Muscle of arm (tissue), 12 donors: ENCODE measurements around the gene CTBP2. TPM values are rescaled to one million over a fixed set of nuclear protein-coding genes. Genes with fewer than 3 reads are reported as not detected.
"Not testable (repeated sequence)": the region's sequence is repeated elsewhere in the genome, so short reads cannot be mapped to it uniquely, and the experiment has no call there.

Source experiments
- DNase-seq: peaks from one replicate; pipeline ENCODE4 v3.0.0-alpha.2; 2013
- polyA plus RNA-seq, 12 donors: library from polyadenylated mRNA; unstranded; fragments of 120-200 nt; gene quantifications; one replicate each; pipeline ENCODE4 v1.2.1, GENCODE V29; 2013; ENCODE audit not compliant: insufficient read length in 12 of 12

The CTBP2 gene
- polyA plus RNA-seq, 12 donors: 32.7 to 52.8 (median 37.6) TPM; not detected in 1

GRCh38 chr10:124998624-124999291 lies 161.6 kb downstream of the CTBP2 start:
- no peak for DNase-seq

DNA sequence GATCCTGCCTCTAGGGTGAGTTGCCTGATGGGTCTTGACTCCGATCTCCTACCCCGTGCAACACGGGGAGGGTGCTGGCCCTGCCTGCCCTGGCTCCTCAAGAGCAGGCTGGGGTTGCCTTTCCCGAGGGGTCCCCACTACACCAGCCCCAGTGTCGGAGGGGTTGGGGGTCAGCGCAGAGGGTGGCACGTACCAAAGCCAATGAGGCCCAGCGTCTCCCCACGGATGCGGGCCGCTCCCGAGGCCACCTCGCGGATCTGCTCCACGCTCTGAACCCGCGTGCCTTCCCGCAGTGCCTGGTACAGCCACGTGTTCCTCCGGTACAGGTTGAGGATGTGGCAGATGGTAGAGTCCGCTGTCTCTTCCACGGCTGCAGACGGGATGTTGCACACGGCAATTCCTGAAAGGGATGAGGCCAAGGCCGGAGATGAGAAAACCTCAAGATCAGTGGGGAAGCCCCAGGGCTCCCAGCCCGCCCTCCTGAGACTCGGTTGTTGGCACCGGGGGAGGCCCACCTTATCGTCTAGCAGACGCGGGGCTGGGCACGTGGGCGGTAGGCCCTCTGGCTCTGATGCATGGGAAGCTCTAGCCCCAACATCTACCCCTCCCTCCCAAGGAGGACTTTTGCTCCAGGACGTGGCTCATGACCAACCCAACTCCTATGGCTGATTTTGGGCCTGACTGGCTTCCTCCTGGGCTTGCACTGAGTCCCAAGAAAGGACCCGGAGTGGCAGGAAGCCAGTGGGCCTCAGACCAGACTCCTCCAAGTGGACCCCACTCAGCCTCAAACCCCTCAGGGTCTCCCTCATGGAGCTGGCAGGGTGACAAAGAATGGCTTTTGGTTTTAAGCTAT lies 162.4 kb downstream of the CTBP2 start:
- no peak for DNase-seq

- no peak for DNase-seq
Observed at GRCh38 chr10:124997306-124997705, 163.1 kb downstream of the CTBP2 start.

- DNase-seq: no peak
Observed at GRCh38 chr10:124996854-124997215, 163.5 kb downstream of the CTBP2 start.

- DNase-seq: no peak
Observed at GRCh38 chr10:124996127-124996853, 164.1 kb downstream of the CTBP2 start.

- no peak for DNase-seq
Observed at GRCh38 chr10:124995605-124996004, 164.8 kb downstream of the CTBP2 start.

DNA sequence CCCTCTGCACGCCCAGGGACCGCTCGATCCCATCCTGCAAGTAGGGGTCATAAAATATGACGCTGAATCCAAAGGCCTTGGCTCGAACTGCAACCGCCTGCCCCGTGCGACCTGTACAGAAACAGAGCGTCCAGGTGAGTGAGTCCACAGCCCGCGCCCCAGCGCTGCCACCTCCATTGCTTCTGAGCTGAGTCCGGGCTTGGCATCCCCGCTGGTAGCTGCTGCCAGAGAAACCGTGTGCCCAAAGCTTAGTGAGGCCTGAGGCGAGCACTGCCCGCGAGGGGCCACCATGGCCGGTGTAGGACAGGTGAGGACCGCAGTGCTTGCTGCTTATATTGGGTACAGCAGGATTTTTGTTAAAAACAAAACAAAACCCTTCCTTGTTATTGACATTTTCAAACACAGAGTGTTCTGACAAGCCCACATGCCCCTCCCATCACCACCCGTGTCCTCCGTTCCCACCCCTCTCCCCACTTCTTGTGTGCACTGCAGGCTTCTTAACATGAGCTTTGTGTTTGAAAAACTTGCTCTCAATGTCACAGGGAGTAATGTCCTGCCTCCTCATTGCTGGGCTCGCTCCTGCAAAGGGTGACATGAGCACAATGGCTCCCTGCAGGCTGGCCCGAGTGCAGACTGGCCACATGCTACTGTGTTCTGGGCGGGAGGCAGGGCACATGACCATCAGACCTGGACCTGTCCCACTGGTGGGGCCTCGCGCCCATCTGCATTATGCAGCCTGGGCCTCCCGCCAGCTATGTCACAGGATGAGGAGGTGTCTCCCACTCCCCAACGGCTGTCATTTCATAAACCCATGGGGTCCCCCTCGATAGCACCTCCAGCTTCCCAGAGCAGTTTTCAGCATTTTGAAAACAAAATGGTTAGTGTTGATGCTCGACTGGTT lies 165.5 kb downstream of the CTBP2 start:
- no peak for DNase-seq

DNA sequence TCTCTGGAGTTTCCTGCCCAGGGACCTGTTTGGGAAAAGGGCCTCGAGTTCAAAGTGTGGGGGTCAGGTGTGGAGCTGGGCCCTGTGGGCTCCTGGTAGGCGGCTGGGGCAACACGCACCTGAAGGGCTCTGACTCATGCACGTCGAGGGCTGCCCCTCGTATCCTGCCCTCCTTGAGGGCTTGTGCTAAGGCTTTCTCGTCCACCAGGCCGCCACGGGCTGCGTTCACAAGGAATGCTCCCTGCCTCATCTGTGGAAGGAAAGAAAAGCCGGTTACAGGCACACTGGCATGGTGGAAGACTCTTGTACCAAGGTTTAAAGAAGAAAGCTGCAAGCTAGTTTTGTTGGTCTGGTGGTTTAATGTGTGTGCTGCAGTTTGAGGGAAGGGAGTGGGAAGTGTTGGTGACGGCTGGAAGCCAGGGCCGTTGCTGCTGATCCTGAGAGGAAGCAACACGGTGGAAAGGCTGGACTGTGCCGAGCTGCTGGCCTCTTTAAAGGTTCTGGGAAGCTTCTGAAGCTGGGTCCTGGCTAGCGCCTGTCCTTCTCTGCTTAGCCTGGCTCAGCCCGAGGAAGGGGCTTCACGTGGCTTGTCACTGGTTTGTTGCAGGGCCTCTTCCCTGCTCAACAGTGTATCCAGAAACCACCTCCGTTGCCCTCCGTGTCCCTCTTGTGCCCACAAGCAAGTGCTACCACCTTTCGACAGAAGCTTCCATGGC lies 166.5 kb downstream of the CTBP2 start:
- DNase-seq: no peak

DNA sequence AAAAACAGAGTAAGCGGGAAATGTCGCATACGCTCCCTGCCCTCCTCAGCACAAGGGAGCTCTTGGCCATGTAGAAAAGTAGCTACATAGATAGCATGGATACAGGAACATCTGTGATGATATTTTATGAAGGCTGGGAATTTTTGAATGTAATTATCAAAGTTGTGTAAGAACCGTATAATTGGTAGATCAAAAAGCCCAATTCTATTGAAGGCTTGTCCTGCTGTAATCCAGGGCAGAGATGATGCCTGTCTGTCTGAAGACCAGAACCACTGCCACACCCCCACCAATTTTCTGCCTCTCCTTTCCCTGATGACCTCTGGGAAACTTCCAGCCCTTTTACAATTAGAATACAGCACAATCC lies 167.0 kb downstream of the CTBP2 start:
- no peak for DNase-seq

DNA sequence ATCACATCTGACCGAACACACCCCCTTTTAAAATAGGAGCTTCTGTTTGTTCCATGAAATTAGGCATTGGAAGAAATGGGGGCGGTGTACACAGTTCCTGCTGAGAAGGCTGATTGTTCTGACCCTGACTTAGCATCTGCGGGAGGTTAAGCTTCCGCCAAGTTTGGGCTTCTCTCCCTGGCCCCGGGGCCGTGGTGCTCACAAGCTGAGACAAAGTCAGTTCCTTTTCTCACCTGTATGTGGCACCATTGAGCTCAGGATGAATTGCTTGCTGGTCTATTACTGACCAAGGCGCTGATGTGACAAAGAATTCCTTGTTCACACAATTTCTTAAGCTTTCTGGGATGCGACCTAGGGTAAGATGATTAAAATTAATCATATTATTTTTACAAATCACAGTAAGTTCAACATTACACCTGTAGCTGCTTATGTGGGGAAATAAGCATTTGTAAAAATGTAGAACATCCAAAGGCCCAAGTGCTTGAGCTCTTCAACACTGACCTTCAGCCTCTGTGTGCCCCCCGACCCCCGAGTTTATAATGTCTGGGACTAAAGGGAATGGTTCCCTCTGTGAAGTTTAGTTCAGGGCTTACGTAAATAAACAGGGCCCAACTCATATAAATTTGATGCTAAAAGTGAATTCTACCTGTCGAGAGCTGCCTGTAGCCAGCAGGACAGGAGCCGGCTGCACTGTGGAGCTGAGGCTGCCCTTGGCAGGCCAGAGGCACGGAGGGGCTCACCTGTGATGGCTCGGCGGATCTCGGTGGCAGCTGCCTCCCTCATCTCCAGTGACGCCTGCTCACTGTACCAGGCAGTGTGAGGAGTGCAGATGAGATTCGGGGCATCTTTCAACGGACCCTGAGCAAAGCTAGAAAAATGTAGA lies 167.7 kb downstream of the CTBP2 start:
- peak; percentile 74 for DNase-seq

- no peak for DNase-seq
Observed at GRCh38 chr10:124991835-124992234, 168.5 kb downstream of the CTBP2 start.

DNA sequence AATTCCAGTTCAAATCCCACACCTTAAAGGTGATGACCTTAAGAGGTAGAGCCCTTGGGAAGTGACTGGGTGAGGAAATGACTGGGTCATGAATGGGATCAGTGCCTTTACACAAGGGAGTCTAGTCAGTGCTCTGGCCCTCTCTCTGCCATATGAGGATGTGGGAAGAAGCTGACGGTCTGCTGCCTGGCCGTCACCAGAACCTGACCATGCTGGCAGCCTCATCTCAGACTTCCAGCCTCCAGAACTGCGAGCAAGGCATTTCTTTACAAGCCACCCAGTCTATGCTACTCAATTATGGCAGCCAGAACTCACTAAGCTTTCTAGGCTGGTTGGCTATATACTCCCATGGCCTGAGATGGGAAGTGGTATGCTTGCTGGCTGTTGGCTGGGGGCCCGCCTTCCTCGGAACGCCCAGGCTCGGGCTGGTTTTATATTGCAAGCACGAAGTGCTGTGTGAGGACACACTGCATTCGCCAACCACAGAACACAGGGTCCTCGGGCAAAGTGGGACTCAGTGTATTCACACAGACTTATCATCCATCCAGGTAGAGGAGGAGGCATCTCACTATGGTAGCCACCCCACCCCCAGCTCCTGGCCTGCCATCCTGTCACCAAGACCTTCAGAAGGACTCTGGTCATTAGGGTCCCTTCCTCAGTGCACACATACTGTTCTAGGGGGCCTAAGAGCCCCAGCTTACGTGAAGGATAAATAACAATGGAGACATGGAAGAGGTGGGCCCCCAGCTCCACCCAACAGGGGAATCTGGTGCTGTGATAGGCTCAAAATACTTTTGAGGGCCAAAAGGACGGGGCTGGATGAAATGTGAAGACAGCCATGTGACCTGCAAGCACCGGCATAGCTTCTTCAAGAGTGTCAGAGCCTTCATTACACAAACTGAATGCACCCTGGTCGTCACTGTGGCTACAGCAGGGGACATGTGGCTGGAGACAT lies 169.4 kb downstream of the CTBP2 start:
- no peak for DNase-seq

- DNase-seq: no peak
Observed at GRCh38 chr10:124989526-124989925, 170.8 kb downstream of the CTBP2 start.

- not testable (repeated sequence) for DNase-seq
Observed at GRCh38 chr10:124988753-124989152, 171.6 kb downstream of the CTBP2 start.

- DNase-seq: no peak
Observed at GRCh38 chr10:124987788-124988187, 172.6 kb downstream of the CTBP2 start.

DNA sequence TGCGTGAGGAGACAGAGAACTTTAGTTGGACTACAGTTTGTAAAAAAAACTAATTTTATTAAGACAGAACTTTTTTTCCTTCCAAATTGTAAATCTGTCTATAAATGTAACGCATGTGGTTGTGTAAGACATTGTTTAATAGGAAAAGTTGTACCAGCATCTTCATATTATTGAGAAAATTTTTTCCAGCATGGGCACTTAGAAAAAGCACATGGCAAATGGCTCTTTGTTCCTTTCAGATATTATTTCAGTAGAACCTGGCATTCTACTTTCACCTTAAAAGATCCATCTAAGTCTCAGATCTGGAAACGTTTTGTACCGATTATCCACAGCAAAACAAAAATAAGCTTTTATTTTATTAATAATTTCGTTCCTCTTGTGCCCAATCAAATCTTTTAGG lies 175.2 kb downstream of the CTBP2 start:
- DNase-seq: no peak

DNA sequence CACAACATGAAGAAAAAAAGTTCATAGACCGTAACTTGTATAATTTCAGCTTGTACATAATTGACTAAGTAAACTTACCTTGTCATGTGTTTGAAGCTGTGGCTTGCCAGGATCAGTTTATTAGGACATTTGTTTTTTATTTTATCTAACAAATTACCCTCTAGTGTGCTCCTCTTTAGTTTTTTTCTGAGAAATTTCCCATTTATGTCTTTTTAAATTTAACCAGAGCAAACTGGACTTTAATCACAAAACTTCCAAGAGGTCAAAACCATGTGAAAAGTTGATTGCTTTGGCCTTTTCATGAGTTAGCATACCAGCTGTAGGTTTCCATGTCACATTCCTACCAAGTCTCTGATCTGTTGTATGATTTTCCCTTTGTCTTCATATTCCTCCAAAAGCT lies 176.0 kb downstream of the CTBP2 start:
- DNase-seq: no peak

- no peak for DNase-seq
Observed at GRCh38 chr10:124983321-124983720, 177.0 kb downstream of the CTBP2 start.

DNA sequence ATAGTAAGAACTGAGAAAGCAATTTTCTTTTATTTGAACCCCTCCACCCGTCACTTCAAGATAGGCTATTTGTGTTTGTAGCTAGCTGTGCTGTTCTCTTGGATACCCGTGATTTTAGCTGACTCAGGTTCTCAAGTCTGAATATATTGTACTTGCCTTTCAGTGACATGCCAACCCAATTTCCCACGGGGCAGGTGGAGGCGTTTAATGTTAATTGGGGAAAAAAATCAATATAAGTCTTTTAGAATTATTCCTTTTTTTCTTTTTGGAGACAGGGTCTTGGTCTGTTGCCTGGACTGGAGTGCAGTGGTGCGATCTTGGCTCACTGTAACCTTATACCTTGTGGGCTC lies 182.0 kb downstream of the CTBP2 start:
- no peak for DNase-seq
